Panc1 (cell line): ENCODE results near the gene ITK. TPM values are rescaled to one million over a fixed set of nuclear protein-coding genes. Genes with fewer than 3 reads are reported as not detected.

ENCODE experiments used
- ATAC-seq: fragments of 200-7000 bp; cut with Tn5 transposase; 2 replicates; pipeline ENCODE4 v1.9.1; 2020; ENCODE audit warnings: mild to moderate bottlenecking, moderate library complexity
- BruUV-seq: library from RNA; stranded (reverse); fragments of 400-500 nt; replicated peaks from 2 replicates; lab custom pipeline; 2021; lab: Mats Ljungman, UMichigan
- CTCF ChIA-PET: fragments of 300-600 bp; sonication (Branson Sonifier 250); formaldehyde crosslinking; loops from one replicate; lab custom pipeline; 2022; ENCODE audit warnings: antibody characterized with exemption; lab: Charles Lee
- POLR2A ChIA-PET: fragments of 300-600 bp; sonication (Branson Sonifier 250); formaldehyde crosslinking; loops from one replicate; lab custom pipeline; 2022; ENCODE audit warnings: antibody characterized with exemption; lab: Charles Lee
- DNase-seq: peaks from one replicate; pipeline ENCODE4 v3.0.0-alpha.2; 2010; ENCODE audit warnings: low read depth, low spot score
- H3K27ac ChIP-seq: 2 replicates; pipeline ENCODE4 v1.5.1; 2011; ENCODE audit warnings: mild to moderate bottlenecking, low read length, inconsistent platforms
- H3K27me3 ChIP-seq: fragments of 200-500 bp; sonication (Bioruptor generic); 2 replicates; pipeline ENCODE4 v1.6.0; 2014; ENCODE audit warnings: low read length, inconsistent platforms; ENCODE audit not compliant: control insufficient read depth, insufficient read depth
- H3K36me3 ChIP-seq: fragments of 200-500 bp; sonication (Bioruptor generic); 2 replicates; pipeline ENCODE4 v1.5.1; 2014; ENCODE audit warnings: inconsistent platforms, mild to moderate bottlenecking, low read length, moderate library complexity; ENCODE audit not compliant: control insufficient read depth, insufficient read depth
- H3K4me1 ChIP-seq: 2 replicates; pipeline ENCODE4 v1.5.1; 2011; ENCODE audit warnings: inconsistent platforms, mild to moderate bottlenecking, low read length, moderate library complexity; ENCODE audit not compliant: control insufficient read depth, insufficient read depth
- H3K4me3 ChIP-seq, 2 experiments: 2 replicates each; pipeline ENCODE4 v1.5.1; 2011 to 2012; ENCODE audit warnings: low read depth in 2 of 2, low read length in 2 of 2, mild to moderate bottlenecking in 2 of 2, inconsistent platforms in 1 of 2, moderate library complexity in 1 of 2
- H3K9me3 ChIP-seq: fragments of 200-500 bp; sonication (Bioruptor generic); 2 replicates; pipeline ENCODE4 v1.5.1; 2014; ENCODE audit warnings: low read depth, mild to moderate bottlenecking, inconsistent platforms, low read length, moderate library complexity; ENCODE audit not compliant: control insufficient read depth, insufficient read depth
- POLR2AphosphoS5 ChIP-seq: IDR thresholded peaks from 2 replicates; pipeline ENCODE4 v1.6.1; 2012; ENCODE audit warnings: mild to moderate bottlenecking, low read depth, low read length, moderate library complexity
- SIN3A ChIP-seq: IDR thresholded peaks from 2 replicates; pipeline ENCODE4 v1.6.1; 2012; ENCODE audit warnings: low read depth, mild to moderate bottlenecking, low read length, moderate library complexity, borderline replicate concordance; ENCODE audit not compliant: insufficient read depth
- TCF7L2 ChIP-seq: IDR thresholded peaks from 2 replicates; pipeline ENCODE4 v1.6.1; 2011; ENCODE audit warnings: mild to moderate bottlenecking, low read depth, low read length, inconsistent platforms
- in situ Hi-C: cut with HindIII; loops from 2 replicates; pipeline ENCODE4 v1.10.0; 2016; ENCODE audit warnings: low sequenced_read_pairs, low pct_unique_long_range_greater_than_20kb
- intact Hi-C: fragments of 100-400 bp; cut with micrococcal nuclease; formaldehyde crosslinking; loops from one replicate; pipeline ENCODE4 v1.10.0; 2022; ENCODE audit not compliant: unreplicated experiment
- total RNA-seq: library from RNA; stranded (reverse); gene quantifications from one replicate; pipeline ENCODE4 v1.2.1, GENCODE V29; 2021; ENCODE audit not compliant: unreplicated experiment
- TF ChIP-seq, protein P1 (sequence below), 2 experiments: IDR thresholded peaks; 2 replicates each; pipeline ENCODE4 v1.6.1; 2011 to 2012; ENCODE audit warnings: low read depth in 2 of 2, control low read depth in 1 of 2, low read length in 1 of 2, mild to moderate bottlenecking in 1 of 2, moderate library complexity in 1 of 2; ENCODE audit not compliant: insufficient read depth in 1 of 2
- TF ChIP-seq, protein P2 (sequence below): fragments of 450-650 bp; IDR thresholded peaks from 2 replicates; pipeline ENCODE4 v1.5.1; 2017; ENCODE audit warnings: mild to moderate bottlenecking

ITK gene
- total RNA-seq, 1 experiment from 2014 or later, result 0.26 TPM

DNA sequence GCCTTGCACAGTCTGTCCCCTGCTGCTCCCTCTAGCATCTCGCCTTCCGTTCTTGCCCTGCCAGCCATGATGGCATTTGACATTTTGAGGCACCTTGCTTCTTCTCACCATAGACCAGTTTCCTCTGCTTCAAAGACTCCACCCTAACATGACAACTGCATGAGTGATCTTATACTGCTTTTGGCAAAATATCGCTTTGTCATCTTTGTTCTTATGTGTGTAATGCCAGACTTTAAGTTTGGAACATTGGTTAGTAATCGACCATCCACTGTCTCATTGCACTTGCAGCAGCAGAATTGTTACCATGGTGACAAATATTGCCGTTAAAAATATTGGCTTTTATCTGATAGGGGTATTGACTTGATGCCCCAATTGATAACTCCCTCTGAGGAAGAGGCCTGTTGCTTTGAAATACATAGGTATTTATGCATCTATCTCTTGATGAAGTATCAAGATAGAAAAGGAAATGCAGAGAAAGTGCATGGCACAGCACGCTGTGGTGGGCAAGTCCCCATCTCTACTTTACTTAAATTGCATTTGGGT lies 21.4 kb upstream of the ITK start:
- CTCF ChIA-PET, result no interaction called here
- intact Hi-C loops (no loop called here), in situ Hi-C loops (no loop called here)
- no peaks in the 10 kb centered on the region; the same call in none of the 2 replicates for H3K27me3 ChIP-seq
- BruUV-seq, result no TSS peak
- DNase-seq (no peak), ATAC-seq (no peak)
- no peaks in the 10 kb centered on the region for H3K9me3 ChIP-seq
- H3K4me1 ChIP-seq, result no peaks in the 10 kb centered on the region
- H3K4me3 ChIP-seq, result no peak overlapping the region
- POLR2A ChIA-PET, result no interaction called here
- no peak overlapping the region for H3K27ac ChIP-seq
- no peaks in the 10 kb centered on the region for H3K36me3 ChIP-seq
- TF ChIP-seq, protein P1, sequence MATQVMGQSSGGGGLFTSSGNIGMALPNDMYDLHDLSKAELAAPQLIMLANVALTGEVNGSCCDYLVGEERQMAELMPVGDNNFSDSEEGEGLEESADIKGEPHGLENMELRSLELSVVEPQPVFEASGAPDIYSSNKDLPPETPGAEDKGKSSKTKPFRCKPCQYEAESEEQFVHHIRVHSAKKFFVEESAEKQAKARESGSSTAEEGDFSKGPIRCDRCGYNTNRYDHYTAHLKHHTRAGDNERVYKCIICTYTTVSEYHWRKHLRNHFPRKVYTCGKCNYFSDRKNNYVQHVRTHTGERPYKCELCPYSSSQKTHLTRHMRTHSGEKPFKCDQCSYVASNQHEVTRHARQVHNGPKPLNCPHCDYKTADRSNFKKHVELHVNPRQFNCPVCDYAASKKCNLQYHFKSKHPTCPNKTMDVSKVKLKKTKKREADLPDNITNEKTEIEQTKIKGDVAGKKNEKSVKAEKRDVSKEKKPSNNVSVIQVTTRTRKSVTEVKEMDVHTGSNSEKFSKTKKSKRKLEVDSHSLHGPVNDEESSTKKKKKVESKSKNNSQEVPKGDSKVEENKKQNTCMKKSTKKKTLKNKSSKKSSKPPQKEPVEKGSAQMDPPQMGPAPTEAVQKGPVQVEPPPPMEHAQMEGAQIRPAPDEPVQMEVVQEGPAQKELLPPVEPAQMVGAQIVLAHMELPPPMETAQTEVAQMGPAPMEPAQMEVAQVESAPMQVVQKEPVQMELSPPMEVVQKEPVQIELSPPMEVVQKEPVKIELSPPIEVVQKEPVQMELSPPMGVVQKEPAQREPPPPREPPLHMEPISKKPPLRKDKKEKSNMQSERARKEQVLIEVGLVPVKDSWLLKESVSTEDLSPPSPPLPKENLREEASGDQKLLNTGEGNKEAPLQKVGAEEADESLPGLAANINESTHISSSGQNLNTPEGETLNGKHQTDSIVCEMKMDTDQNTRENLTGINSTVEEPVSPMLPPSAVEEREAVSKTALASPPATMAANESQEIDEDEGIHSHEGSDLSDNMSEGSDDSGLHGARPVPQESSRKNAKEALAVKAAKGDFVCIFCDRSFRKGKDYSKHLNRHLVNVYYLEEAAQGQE (IDR thresholded peaks at IDR 0.05; ENCODE audit: insufficient read depth in 1 of 2, low read depth in 2 of 2, low read length in 1 of 2), result no peak
- no peak for TF ChIP-seq TCF7L2
- no peak for TF ChIP-seq SIN3A
- TF ChIP-seq, protein P2, sequence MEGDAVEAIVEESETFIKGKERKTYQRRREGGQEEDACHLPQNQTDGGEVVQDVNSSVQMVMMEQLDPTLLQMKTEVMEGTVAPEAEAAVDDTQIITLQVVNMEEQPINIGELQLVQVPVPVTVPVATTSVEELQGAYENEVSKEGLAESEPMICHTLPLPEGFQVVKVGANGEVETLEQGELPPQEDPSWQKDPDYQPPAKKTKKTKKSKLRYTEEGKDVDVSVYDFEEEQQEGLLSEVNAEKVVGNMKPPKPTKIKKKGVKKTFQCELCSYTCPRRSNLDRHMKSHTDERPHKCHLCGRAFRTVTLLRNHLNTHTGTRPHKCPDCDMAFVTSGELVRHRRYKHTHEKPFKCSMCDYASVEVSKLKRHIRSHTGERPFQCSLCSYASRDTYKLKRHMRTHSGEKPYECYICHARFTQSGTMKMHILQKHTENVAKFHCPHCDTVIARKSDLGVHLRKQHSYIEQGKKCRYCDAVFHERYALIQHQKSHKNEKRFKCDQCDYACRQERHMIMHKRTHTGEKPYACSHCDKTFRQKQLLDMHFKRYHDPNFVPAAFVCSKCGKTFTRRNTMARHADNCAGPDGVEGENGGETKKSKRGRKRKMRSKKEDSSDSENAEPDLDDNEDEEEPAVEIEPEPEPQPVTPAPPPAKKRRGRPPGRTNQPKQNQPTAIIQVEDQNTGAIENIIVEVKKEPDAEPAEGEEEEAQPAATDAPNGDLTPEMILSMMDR, result no peak
- TF ChIP-seq POLR2AphosphoS5, result no peak

DNA sequence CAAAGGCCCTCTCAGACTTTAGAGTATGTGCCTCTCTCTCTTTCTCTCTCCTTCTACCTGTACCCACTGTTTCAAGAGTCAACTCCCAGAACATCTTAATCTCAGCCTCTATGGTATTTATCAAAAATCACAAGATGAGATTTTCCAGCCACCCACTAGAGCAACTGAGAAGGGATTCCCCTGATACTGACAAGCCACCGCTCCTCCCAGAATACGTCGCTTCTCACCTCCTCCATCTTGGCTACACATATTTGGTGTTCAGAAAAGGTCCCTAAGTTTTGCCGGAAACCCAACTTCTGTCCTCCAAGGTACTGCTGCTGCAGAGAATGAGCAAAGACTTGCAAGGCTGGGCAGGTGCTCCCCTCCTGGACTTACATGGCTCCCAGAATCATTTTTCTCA lies 20.6 kb upstream of the ITK start:
- DNase-seq (no peak), ATAC-seq (no peak)
- ChIA-PET CTCF (no interaction called here), POLR2A (no interaction called here)
- H3K36me3 ChIP-seq, result no peaks in the 10 kb centered on the region
- H3K27me3 ChIP-seq, result no peaks in the 10 kb centered on the region; the same call in none of the 2 replicates
- BruUV-seq, result no TSS peak
- no peak overlapping the region for H3K27ac ChIP-seq
- H3K9me3 ChIP-seq, result no peaks in the 10 kb centered on the region
- in situ Hi-C loops, result no loop called here
- H3K4me1 ChIP-seq, result no peaks in the 10 kb centered on the region
- intact Hi-C loops, result no loop called here
- no peak for TF ChIP-seq SIN3A
- TF ChIP-seq, protein P2, result no peak
- TF ChIP-seq TCF7L2, result no peak
- TF ChIP-seq, protein P1 (IDR thresholded peaks at IDR 0.05; ENCODE audit: insufficient read depth in 1 of 2, low read depth in 2 of 2, low read length in 1 of 2), result no peak
- TF ChIP-seq POLR2AphosphoS5, result no peak
- H3K4me3 ChIP-seq, result no peak overlapping the region
